WTC11 (cell line): ENCODE measurements around the gene OR9Q1. TPM values are rescaled to one million over a fixed set of nuclear protein-coding genes. Genes with fewer than 3 reads are reported as not detected.

ENCODE experiments used
- ATAC-seq: fragments of 200-7000 bp; cut with Tn5 transposase; 2 replicates; pipeline ENCODE4 v1.10.0; 2021; ENCODE audit warnings: mild to moderate bottlenecking, moderate library complexity
- CTCF ChIA-PET: fragments of 300-600 bp; sonication (Branson Sonifier 250); formaldehyde crosslinking; loops from one replicate; lab custom pipeline; 2021; ENCODE audit warnings: antibody characterized with exemption; lab: Charles Lee
- POLR2A ChIA-PET: fragments of 350-600 bp; sonication (Branson Sonifier 250); formaldehyde crosslinking; loops from one replicate; lab custom pipeline; 2021; ENCODE audit warnings: antibody characterized with exemption; lab: Charles Lee
- DNase-seq: peaks from one replicate; pipeline ENCODE4 v3.0.0; 2021; ENCODE audit warnings: low spot score
- H3K27ac Mint-ChIP-seq: 2 replicates; pipeline ENCODE4 v1.8.0; 2021; ENCODE audit warnings: mixed read lengths
- H3K27me3 Mint-ChIP-seq: 2 replicates; pipeline ENCODE4 v1.8.0; 2021; ENCODE audit warnings: low read depth, mild to moderate bottlenecking, moderate library complexity, mixed read lengths
- H3K36me3 Mint-ChIP-seq: 2 replicates; pipeline ENCODE4 v1.8.0; 2021; ENCODE audit warnings: mixed read lengths
- H3K4me1 Mint-ChIP-seq: 2 replicates; pipeline ENCODE4 v1.8.0; 2022; ENCODE audit warnings: mixed read lengths
- H3K4me3 Mint-ChIP-seq: 2 replicates; pipeline ENCODE4 v1.8.0; 2021; ENCODE audit warnings: mild to moderate bottlenecking, moderate library complexity, mixed read lengths
- H3K9me3 Mint-ChIP-seq: 2 replicates; pipeline ENCODE4 v1.8.0; 2021; ENCODE audit warnings: mixed read lengths
- ATF1 ChIP-seq: sonication (generic); formaldehyde crosslinking; IDR thresholded peaks from 2 replicates; pipeline ENCODE4 v1.8.1; 2023; ENCODE audit warnings: mild to moderate bottlenecking, moderate library complexity, missing genetic modification reagents
- CBFB ChIP-seq: sonication (generic); formaldehyde crosslinking; IDR thresholded peaks from 2 replicates; pipeline ENCODE4 v1.8.1; 2022; ENCODE audit warnings: mild to moderate bottlenecking, low read depth, missing genetic modification reagents
- CREB1 ChIP-seq: sonication (generic); formaldehyde crosslinking; IDR thresholded peaks from 2 replicates; pipeline ENCODE4 v1.8.0; 2023; ENCODE audit warnings: mild to moderate bottlenecking, missing genetic modification reagents
- HMGA2 ChIP-seq: fragments of 250-450 bp; sonication (Bioruptor Pico); IDR thresholded peaks from 2 replicates; pipeline ENCODE4 v1.4.0; 2021; ENCODE audit warnings: mild to moderate bottlenecking, moderate library complexity
- KAT7 ChIP-seq: sonication (generic); formaldehyde crosslinking; IDR thresholded peaks from 2 replicates; pipeline ENCODE4 v1.8.1; 2023; ENCODE audit warnings: missing genetic modification reagents, mild to moderate bottlenecking, borderline replicate concordance
- TCF7 ChIP-seq: sonication (generic); formaldehyde crosslinking; IDR thresholded peaks from 2 replicates; pipeline ENCODE4 v1.8.0; 2022; ENCODE audit warnings: mild to moderate bottlenecking, low read depth, missing genetic modification reagents, moderate library complexity
- ZNF396 ChIP-seq: fragments of 250-450 bp; sonication (Bioruptor Pico); IDR thresholded peaks from 2 replicates; pipeline ENCODE4 v1.8.0; 2021; ENCODE audit warnings: mild to moderate bottlenecking, moderate library complexity, borderline replicate concordance
- ZNF423 ChIP-seq: fragments of 250-450 bp; sonication (Bioruptor Pico); IDR thresholded peaks from 2 replicates; pipeline ENCODE4 v2.1.2; 2022; ENCODE audit warnings: mild to moderate bottlenecking, moderate library complexity
- total RNA-seq: library from RNA; stranded (reverse); gene quantifications from 3 replicates; pipeline ENCODE4 v1.2.3, GENCODE V29; 2021
- TF ChIP-seq, protein P1 (sequence below): sonication (generic); formaldehyde crosslinking; IDR thresholded peaks from 2 replicates; pipeline ENCODE4 v1.8.1; 2022; ENCODE audit warnings: missing genetic modification reagents, borderline replicate concordance
- TF ChIP-seq, protein P2 (sequence below): sonication (generic); formaldehyde crosslinking; IDR thresholded peaks from 2 replicates; pipeline ENCODE4 v1.8.0; 2022; ENCODE audit warnings: mild to moderate bottlenecking, missing genetic modification reagents
- TF ChIP-seq, protein P3 (sequence below): fragments of 200-600 bp; IDR thresholded peaks from 2 replicates; pipeline ENCODE4 v1.8.0; 2022; ENCODE audit warnings: antibody characterized with exemption
- TF ChIP-seq, protein P4 (sequence below): sonication (generic); formaldehyde crosslinking; IDR thresholded peaks from 2 replicates; pipeline ENCODE4 v1.8.1; 2023; ENCODE audit warnings: mild to moderate bottlenecking, missing genetic modification reagents, moderate library complexity
- TF ChIP-seq, protein P5 (sequence below): sonication (generic); formaldehyde crosslinking; IDR thresholded peaks from 2 replicates; pipeline ENCODE4 v1.8.0; 2022; ENCODE audit warnings: mild to moderate bottlenecking, missing genetic modification reagents
- TF ChIP-seq, protein P6 (sequence below): sonication (generic); formaldehyde crosslinking; conservative IDR thresholded peaks from 2 replicates; pipeline ENCODE4 v1.8.1; 2022; ENCODE audit warnings: mild to moderate bottlenecking, missing genetic modification reagents
- TF ChIP-seq, protein P7 (sequence below): sonication (generic); formaldehyde crosslinking; IDR thresholded peaks from 2 replicates; pipeline ENCODE4 v1.8.1; 2022; ENCODE audit warnings: mild to moderate bottlenecking, missing genetic modification reagents, moderate library complexity, borderline replicate concordance
- TF ChIP-seq, protein P8 (sequence below): sonication (generic); formaldehyde crosslinking; IDR thresholded peaks from 2 replicates; pipeline ENCODE4 v1.8.0; 2022; ENCODE audit warnings: mild to moderate bottlenecking, missing genetic modification reagents

The OR9Q1 gene
- total RNA-seq, 1 experiment from 2014 or later = not detected

DNA sequence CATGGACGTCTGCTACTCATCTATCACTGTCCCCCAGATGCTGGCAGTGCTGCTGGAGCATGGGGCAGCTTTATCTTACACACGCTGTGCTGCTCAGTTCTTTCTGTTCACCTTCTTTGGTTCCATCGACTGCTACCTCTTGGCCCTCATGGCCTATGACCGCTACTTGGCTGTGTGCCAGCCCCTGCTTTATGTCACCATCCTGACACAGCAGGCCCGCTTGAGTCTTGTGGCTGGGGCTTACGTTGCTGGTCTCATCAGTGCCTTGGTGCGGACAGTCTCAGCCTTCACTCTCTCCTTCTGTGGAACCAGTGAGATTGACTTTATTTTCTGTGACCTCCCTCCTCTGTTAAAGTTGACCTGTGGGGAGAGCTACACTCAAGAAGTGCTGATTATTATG lies 156.0 kb downstream of the OR9Q1 start (continued):
- TF ChIP-seq, protein P1, sequence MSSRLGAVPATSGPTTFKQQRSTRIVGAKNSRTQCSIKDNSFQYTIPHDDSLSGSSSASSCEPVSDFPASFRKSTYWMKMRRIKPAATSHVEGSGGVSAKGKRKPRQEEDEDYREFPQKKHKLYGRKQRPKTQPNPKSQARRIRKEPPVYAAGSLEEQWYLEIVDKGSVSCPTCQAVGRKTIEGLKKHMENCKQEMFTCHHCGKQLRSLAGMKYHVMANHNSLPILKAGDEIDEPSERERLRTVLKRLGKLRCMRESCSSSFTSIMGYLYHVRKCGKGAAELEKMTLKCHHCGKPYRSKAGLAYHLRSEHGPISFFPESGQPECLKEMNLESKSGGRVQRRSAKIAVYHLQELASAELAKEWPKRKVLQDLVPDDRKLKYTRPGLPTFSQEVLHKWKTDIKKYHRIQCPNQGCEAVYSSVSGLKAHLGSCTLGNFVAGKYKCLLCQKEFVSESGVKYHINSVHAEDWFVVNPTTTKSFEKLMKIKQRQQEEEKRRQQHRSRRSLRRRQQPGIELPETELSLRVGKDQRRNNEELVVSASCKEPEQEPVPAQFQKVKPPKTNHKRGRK = no peak
- TF ChIP-seq, protein P2, sequence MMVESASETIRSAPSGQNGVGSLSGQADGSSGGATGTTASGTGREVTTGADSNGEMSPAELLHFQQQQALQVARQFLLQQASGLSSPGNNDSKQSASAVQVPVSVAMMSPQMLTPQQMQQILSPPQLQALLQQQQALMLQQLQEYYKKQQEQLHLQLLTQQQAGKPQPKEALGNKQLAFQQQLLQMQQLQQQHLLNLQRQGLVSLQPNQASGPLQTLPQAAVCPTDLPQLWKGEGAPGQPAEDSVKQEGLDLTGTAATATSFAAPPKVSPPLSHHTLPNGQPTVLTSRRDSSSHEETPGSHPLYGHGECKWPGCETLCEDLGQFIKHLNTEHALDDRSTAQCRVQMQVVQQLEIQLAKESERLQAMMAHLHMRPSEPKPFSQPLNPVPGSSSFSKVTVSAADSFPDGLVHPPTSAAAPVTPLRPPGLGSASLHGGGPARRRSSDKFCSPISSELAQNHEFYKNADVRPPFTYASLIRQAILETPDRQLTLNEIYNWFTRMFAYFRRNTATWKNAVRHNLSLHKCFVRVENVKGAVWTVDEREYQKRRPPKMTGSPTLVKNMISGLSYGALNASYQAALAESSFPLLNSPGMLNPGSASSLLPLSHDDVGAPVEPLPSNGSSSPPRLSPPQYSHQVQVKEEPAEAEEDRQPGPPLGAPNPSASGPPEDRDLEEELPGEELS (CRISPR knock-in tag) = no peak

DNA sequence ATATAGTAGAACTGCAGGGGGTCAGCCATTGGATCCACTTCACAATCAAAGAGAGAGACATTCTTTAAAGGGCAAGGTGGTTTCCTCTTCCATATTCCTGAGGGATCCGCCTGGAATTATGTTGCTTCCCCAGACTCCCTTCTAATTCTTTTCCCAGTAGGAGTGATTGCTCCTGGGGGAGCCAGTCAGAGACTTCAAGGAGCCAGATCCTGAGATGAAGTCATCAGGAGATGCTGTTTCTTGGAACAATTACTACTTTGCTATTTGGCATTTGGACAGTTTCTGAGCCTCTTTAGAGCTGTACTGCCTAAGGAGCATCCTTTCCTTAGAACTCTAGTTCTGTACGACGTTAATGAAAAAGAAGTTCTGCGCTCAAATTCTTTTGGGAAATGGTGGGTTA lies 163.3 kb downstream of the OR9Q1 start:
- Mint-ChIP-seq H3K4me1 (peaks cover 4% of the 10 kb centered on the region; the same call in 1 of the 2 replicates), H3K9me3 (no peaks in the 10 kb centered on the region), H3K4me3 (no peak overlapping the region), H3K27me3 (no peaks in the 10 kb centered on the region), H3K27ac (no peak overlapping the region), H3K36me3 (no peaks in the 10 kb centered on the region)
- DNase-seq (no peak), ATAC-seq (peak; percentile 32; the same call in 1 of the 2 replicates)
- POLR2A ChIA-PET = no interaction called here
- no peak for TF ChIP-seq ZNF423 (CRISPR knock-in tag)
- no peak for TF ChIP-seq ZNF396
- no peak for TF ChIP-seq CREB1 (CRISPR knock-in tag)
- TF ChIP-seq, protein P3, sequence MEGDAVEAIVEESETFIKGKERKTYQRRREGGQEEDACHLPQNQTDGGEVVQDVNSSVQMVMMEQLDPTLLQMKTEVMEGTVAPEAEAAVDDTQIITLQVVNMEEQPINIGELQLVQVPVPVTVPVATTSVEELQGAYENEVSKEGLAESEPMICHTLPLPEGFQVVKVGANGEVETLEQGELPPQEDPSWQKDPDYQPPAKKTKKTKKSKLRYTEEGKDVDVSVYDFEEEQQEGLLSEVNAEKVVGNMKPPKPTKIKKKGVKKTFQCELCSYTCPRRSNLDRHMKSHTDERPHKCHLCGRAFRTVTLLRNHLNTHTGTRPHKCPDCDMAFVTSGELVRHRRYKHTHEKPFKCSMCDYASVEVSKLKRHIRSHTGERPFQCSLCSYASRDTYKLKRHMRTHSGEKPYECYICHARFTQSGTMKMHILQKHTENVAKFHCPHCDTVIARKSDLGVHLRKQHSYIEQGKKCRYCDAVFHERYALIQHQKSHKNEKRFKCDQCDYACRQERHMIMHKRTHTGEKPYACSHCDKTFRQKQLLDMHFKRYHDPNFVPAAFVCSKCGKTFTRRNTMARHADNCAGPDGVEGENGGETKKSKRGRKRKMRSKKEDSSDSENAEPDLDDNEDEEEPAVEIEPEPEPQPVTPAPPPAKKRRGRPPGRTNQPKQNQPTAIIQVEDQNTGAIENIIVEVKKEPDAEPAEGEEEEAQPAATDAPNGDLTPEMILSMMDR = no peak
- TF ChIP-seq, protein P4, sequence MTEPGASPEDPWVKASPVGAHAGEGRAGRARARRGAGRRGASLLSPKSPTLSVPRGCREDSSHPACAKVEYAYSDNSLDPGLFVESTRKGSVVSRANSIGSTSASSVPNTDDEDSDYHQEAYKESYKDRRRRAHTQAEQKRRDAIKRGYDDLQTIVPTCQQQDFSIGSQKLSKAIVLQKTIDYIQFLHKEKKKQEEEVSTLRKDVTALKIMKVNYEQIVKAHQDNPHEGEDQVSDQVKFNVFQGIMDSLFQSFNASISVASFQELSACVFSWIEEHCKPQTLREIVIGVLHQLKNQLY (CRISPR knock-in tag) = no peak
- TF ChIP-seq, protein P5, sequence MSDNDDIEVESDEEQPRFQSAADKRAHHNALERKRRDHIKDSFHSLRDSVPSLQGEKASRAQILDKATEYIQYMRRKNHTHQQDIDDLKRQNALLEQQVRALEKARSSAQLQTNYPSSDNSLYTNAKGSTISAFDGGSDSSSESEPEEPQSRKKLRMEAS (CRISPR knock-in tag) = no peak
- TF ChIP-seq CBFB (CRISPR knock-in tag) = no peak
- TF ChIP-seq HMGA2 (CRISPR knock-in tag) = no peak
- TF ChIP-seq TCF7 = no peak
- TF ChIP-seq, protein P6, sequence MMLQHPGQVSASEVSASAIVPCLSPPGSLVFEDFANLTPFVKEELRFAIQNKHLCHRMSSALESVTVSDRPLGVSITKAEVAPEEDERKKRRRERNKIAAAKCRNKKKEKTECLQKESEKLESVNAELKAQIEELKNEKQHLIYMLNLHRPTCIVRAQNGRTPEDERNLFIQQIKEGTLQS (CRISPR knock-in tag) = no peak
- no peak for TF ChIP-seq KAT7
- TF ChIP-seq, protein P7, sequence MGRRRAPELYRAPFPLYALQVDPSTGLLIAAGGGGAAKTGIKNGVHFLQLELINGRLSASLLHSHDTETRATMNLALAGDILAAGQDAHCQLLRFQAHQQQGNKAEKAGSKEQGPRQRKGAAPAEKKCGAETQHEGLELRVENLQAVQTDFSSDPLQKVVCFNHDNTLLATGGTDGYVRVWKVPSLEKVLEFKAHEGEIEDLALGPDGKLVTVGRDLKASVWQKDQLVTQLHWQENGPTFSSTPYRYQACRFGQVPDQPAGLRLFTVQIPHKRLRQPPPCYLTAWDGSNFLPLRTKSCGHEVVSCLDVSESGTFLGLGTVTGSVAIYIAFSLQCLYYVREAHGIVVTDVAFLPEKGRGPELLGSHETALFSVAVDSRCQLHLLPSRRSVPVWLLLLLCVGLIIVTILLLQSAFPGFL (CRISPR knock-in tag) = no peak
- TF ChIP-seq, protein P8, sequence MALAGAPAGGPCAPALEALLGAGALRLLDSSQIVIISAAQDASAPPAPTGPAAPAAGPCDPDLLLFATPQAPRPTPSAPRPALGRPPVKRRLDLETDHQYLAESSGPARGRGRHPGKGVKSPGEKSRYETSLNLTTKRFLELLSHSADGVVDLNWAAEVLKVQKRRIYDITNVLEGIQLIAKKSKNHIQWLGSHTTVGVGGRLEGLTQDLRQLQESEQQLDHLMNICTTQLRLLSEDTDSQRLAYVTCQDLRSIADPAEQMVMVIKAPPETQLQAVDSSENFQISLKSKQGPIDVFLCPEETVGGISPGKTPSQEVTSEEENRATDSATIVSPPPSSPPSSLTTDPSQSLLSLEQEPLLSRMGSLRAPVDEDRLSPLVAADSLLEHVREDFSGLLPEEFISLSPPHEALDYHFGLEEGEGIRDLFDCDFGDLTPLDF (CRISPR knock-in tag) = no peak
- TF ChIP-seq ATF1 = no peak
- CTCF ChIA-PET = no interaction called here
